Mesodermal cell (in vitro differentiated cells): ENCODE measurements around the gene DYNC1I2.

Experiments
- H3K27ac ChIP-seq: 2 replicates; pipeline ENCODE4 v1.7.0; 2013; ENCODE audit warnings: mild to moderate bottlenecking, low read depth, low read length, moderate library complexity; ENCODE audit not compliant: severe bottlenecking
- H3K36me3 ChIP-seq: 2 replicates; pipeline ENCODE4 v1.7.1; 2013; ENCODE audit warnings: mild to moderate bottlenecking, low read length, moderate library complexity; ENCODE audit not compliant: control insufficient read depth, insufficient read depth
- H3K4me1 ChIP-seq: one replicate; pipeline ENCODE4 v1.7.1; 2013; ENCODE audit warnings: mild to moderate bottlenecking, low read length; ENCODE audit not compliant: insufficient read depth, control insufficient read depth, poor library complexity, severe bottlenecking
- H3K4me3 ChIP-seq: 2 replicates; pipeline ENCODE4 v1.7.0; 2013; ENCODE audit warnings: low read length, control low read depth, mild to moderate bottlenecking; ENCODE audit not compliant: insufficient read depth, poor library complexity, severe bottlenecking; ENCODE audit errors: extremely low read depth
- H3K9me3 ChIP-seq: 2 replicates; pipeline ENCODE4 v1.7.1; 2013; ENCODE audit warnings: mild to moderate bottlenecking, low read length, moderate library complexity; ENCODE audit not compliant: control insufficient read depth
- WGBS, 2 experiments: methylation state at CpG; one replicate each; pipeline ENCODE4 v1.1.5; 2013; ENCODE audit warnings: missing lambda C conversion rate in 2 of 2; ENCODE audit not compliant: insufficient coverage in 2 of 2; 5-methylcytosine and 5-hydroxymethylcytosine counted together

Gene DYNC1I2

GRCh38 chr2:171785450-171785849 is 98.2 kb downstream of the DYNC1I2 start:
- Histone ChIP-seq H3K27ac (no peak overlapping the region), H3K9me3 (no peaks in the 10 kb centered on the region), H3K36me3 (peaks cover 9% of the 10 kb centered on the region), H3K4me3 (no peak overlapping the region), H3K4me1 (no peaks in the 10 kb centered on the region)
- 58 to 61% methylated on average over 3 of the region's 3 CpGs for WGBS, 2 experiments

- Histone ChIP-seq H3K9me3 (no peaks in the 10 kb centered on the region), H3K36me3 (peaks cover 9% of the 10 kb centered on the region), H3K4me1 (no peaks in the 10 kb centered on the region), H3K4me3 (no peak overlapping the region), H3K27ac (no peak overlapping the region)
- 70 to 73% methylated on average over 9 of the region's 11 CpGs for WGBS, 2 experiments
Measured at GRCh38 chr2:171787333-171788072, 100.2 kb downstream of the DYNC1I2 start.

GRCh38 chr2:171788316-171788993 is 101.2 kb downstream of the DYNC1I2 start:
- H3K4me3 ChIP-seq = no peak overlapping the region
- H3K27ac ChIP-seq = no peak overlapping the region
- WGBS, 2 experiments = 38 to 40% methylated on average over 1 to 5 of the region's 7 CpGs
- H3K36me3 ChIP-seq = peaks cover 9% of the 10 kb centered on the region
- no peaks in the 10 kb centered on the region for H3K4me1 ChIP-seq
- no peaks in the 10 kb centered on the region for H3K9me3 ChIP-seq

GRCh38 chr2:171789956-171790355 is 102.7 kb downstream of the DYNC1I2 start:
- Histone ChIP-seq H3K27ac (no peak overlapping the region), H3K9me3 (no peaks in the 10 kb centered on the region), H3K36me3 (peaks cover 6% of the 10 kb centered on the region), H3K4me1 (peaks cover 11% of the 10 kb centered on the region), H3K4me3 (no peak overlapping the region)
- WGBS, 2 experiments = 81 to 100% methylated on average over 1 to 6 of the region's 6 CpGs

GRCh38 chr2:171791361-171791760 is 104.1 kb downstream of the DYNC1I2 start:
- Histone ChIP-seq H3K4me1 (peaks cover 14% of the 10 kb centered on the region), H3K27ac (no peak overlapping the region), H3K9me3 (no peaks in the 10 kb centered on the region), H3K36me3 (no peaks in the 10 kb centered on the region), H3K4me3 (no peak overlapping the region)
- 63 to 86% methylated on average over 2 to 3 of the region's 4 CpGs for WGBS, 2 experiments

- Histone ChIP-seq H3K4me3 (no peak overlapping the region), H3K36me3 (no peaks in the 10 kb centered on the region), H3K9me3 (no peaks in the 10 kb centered on the region), H3K27ac (no peak overlapping the region), H3K4me1 (peaks cover 14% of the 10 kb centered on the region)
- 100% methylated on average over 1 of the region's 3 CpGs for WGBS, 2 experiments
Measured at GRCh38 chr2:171792157-171792556, 104.9 kb downstream of the DYNC1I2 start.

- 28 to 43% methylated on average over 2 of the region's 4 CpGs for WGBS, 2 experiments
- no peaks in the 10 kb centered on the region for H3K9me3 ChIP-seq
- H3K36me3 ChIP-seq = no peaks in the 10 kb centered on the region
- H3K4me3 ChIP-seq = no peak overlapping the region
- peak overlapping the region; percentile 20 for H3K27ac ChIP-seq
- peaks cover 15% of the 10 kb centered on the region for H3K4me1 ChIP-seq
Measured at GRCh38 chr2:171792886-171793580, 105.8 kb downstream of the DYNC1I2 start.

- peak overlapping the region; percentile 18 for H3K27ac ChIP-seq
- no peaks in the 10 kb centered on the region for H3K36me3 ChIP-seq
- no peaks in the 10 kb centered on the region for H3K9me3 ChIP-seq
- WGBS, 2 experiments = 82% methylated on average over 2 of the region's 6 CpGs; no CpG with 5 or more reads in 1 of the 2 experiments
- H3K4me1 ChIP-seq = peaks cover 25% of the 10 kb centered on the region
- H3K4me3 ChIP-seq = no peak overlapping the region
Measured at GRCh38 chr2:171793691-171794678, 106.7 kb downstream of the DYNC1I2 start.

GRCh38 chr2:171794918-171795317 is 107.6 kb downstream of the DYNC1I2 start:
- WGBS, 2 experiments = 31 to 45% methylated on average over 4 of the region's 4 CpGs
- peak overlapping the region; percentile 23 for H3K27ac ChIP-seq
- no peaks in the 10 kb centered on the region for H3K36me3 ChIP-seq
- no peaks in the 10 kb centered on the region for H3K9me3 ChIP-seq
- peaks cover 25% of the 10 kb centered on the region for H3K4me1 ChIP-seq
- no peak overlapping the region for H3K4me3 ChIP-seq
